Measurements from ENCODE around the gene ZNF816. TPM values are rescaled to one million over a fixed set of nuclear protein-coding genes. Genes with fewer than 3 reads are reported as not detected.
"Not testable (repeated sequence)": the region's sequence is repeated elsewhere in the genome, so short reads cannot be mapped to it uniquely, and the experiment has no call there.

Gene ZNF816
- total RNA-seq, 4 donors from 2014 or later: 6.0 to 150 (median 13.9) TPM

- TF ChIP-seq POLR2AphosphoS5 (IDR thresholded peaks at IDR 0.05) (no peak), EP300 (IDR thresholded peaks at IDR 0.05; ENCODE audit: low read depth) (no peak), POLR2A (IDR thresholded peaks at IDR 0.05) (no peak), CTCF (IDR thresholded peaks at IDR 0.05) (no peak)
Observed at GRCh38 chr19:52941941-52942385, 20.7 kb downstream of the ZNF816 start.

GRCh38 chr19:52941523-52941922 lies 21.2 kb downstream of the ZNF816 start:
- DNase-seq; H3K27me3 ChIP-seq; intact Hi-C loops (cut with DNase I; ENCODE audit: low total_unique reads); H3K36me3 ChIP-seq: not testable (repeated sequence)
- WGBS, 2 donors (ENCODE audit: low coverage in 1 of 2): 27 to 29% methylated on average over 2 of the region's 2 CpGs
- H3K4me1 ChIP-seq: peaks cover 12 to 61% (median 30%) of the 10 kb centered on the region in 4 donors
- peak overlapping the region; percentile 88 to 97 (median 94) for H3K27ac ChIP-seq
- H3K9me3 ChIP-seq: peaks cover 6 to 11% of the 10 kb centered on the region in 2 donors
- peak overlapping the region in 3 of 4 donors; percentile 74 to 98 (median 94) for H3K4me3 ChIP-seq
- in situ Hi-C loops (cut with MboI; ENCODE audit: low pct_ligation_motif_present in 1 of 4, low pct_unique_long_range_greater_than_20kb in 1 of 4, low sequenced_read_pairs in 3 of 4): loop anchor here in 1 of 4 donors (5.0 kb wide), 1 partner anchor 84 kb away; the partner anchor contains the start of gene ZNF468

More at GRCh38 chr19:52941941-52942385, 20.7 kb downstream of the ZNF816 start:
- H3K9me3 ChIP-seq: peaks cover 11 to 15% of the 10 kb centered on the region in 2 donors
- DNase-seq: peak; percentile 36
- peak overlapping the region; percentile 59 to 98 (median 84) for H3K4me3 ChIP-seq
- intact Hi-C loops (cut with DNase I; ENCODE audit: low total_unique reads) (no loop called here), in situ Hi-C loops (cut with MboI; ENCODE audit: low pct_ligation_motif_present in 1 of 4, low pct_unique_long_range_greater_than_20kb in 1 of 4, low sequenced_read_pairs in 3 of 4) (loop anchor here in 1 of 4 donors (5.0 kb wide), 1 partner anchor 85 kb away; the partner anchor contains the start of gene ZNF468)
- no peaks in the 10 kb centered on the region for H3K36me3 ChIP-seq
- 0% methylated on average over 2 to 26 of the region's 26 CpGs for WGBS, 2 donors (ENCODE audit: low coverage in 1 of 2)
- peak overlapping the region; percentile 88 to 97 (median 94) for H3K27ac ChIP-seq
- no peaks in the 10 kb centered on the region for H3K27me3 ChIP-seq
- H3K4me1 ChIP-seq: peaks cover 12 to 56% (median 27%) of the 10 kb centered on the region in 4 donors

GRCh38 chr19:52940905-52941304 lies 21.8 kb downstream of the ZNF816 start:
- Histone ChIP-seq H3K4me1 (peaks cover 12 to 64% (median 31%) of the 10 kb centered on the region in 4 donors), H3K4me3 (peak overlapping the region in 1 of 4 donors; percentile 74), H3K27ac (peak overlapping the region; percentile 88 to 97 (median 94))
- H3K36me3 ChIP-seq; DNase-seq; intact Hi-C loops (cut with DNase I; ENCODE audit: low total_unique reads); H3K27me3 ChIP-seq; H3K9me3 ChIP-seq: not testable (repeated sequence)
- in situ Hi-C loops (cut with MboI; ENCODE audit: low pct_ligation_motif_present in 1 of 4, low pct_unique_long_range_greater_than_20kb in 1 of 4, low sequenced_read_pairs in 3 of 4): loop anchor here in 1 of 4 donors (5.0 kb wide), 1 partner anchor 84 kb away; the partner anchor contains the start of gene ZNF468
- 56 to 66% methylated on average over 4 to 5 of the region's 5 CpGs for WGBS, 2 donors (ENCODE audit: low coverage in 1 of 2)

- in situ Hi-C loops (cut with MboI; ENCODE audit: low pct_ligation_motif_present in 1 of 4, low pct_unique_long_range_greater_than_20kb in 1 of 4, low sequenced_read_pairs in 3 of 4): no loop called here
- DNase-seq: no peak
- Histone ChIP-seq H3K4me3 (peak overlapping the region in 1 of 4 donors; percentile 11), H3K36me3 (peaks cover 0 to 3% (median 0%) of the 10 kb centered on the region in 4 donors), H3K9me3 (no peaks in the 10 kb centered on the region), H3K27ac (peak overlapping the region; percentile 77 to 87 (median 86)), H3K27me3 (no peaks in the 10 kb centered on the region), H3K4me1 (peaks cover 12 to 65% (median 35%) of the 10 kb centered on the region in 4 donors)
- intact Hi-C loops (cut with DNase I; ENCODE audit: low total_unique reads): no loop called here
- WGBS, 2 donors (ENCODE audit: low coverage in 1 of 2): 26 to 31% methylated on average over 5 of the region's 5 CpGs
- no peak for TF ChIP-seq EP300 (IDR thresholded peaks at IDR 0.05; ENCODE audit: low read depth)
Observed at GRCh38 chr19:52938761-52939160, 23.9 kb downstream of the ZNF816 start.

- H3K36me3 ChIP-seq: peaks cover 0 to 3% (median 0%) of the 10 kb centered on the region in 4 donors
- DNase-seq: no peak
- no peaks in the 10 kb centered on the region for H3K9me3 ChIP-seq
- no peaks in the 10 kb centered on the region for H3K27me3 ChIP-seq
- WGBS, 2 donors (ENCODE audit: low coverage in 1 of 2): 43 to 49% methylated on average over 1 to 7 of the region's 7 CpGs
- intact Hi-C loops (cut with DNase I; ENCODE audit: low total_unique reads) (no loop called here), in situ Hi-C loops (cut with MboI; ENCODE audit: low pct_ligation_motif_present in 1 of 4, low pct_unique_long_range_greater_than_20kb in 1 of 4, low sequenced_read_pairs in 3 of 4) (no loop called here)
- H3K4me3 ChIP-seq: no peak overlapping the region
- TF ChIP-seq CTCF (IDR thresholded peaks at IDR 0.05) (no peak), EP300 (IDR thresholded peaks at IDR 0.05; ENCODE audit: low read depth) (no peak), POLR2A (IDR thresholded peaks at IDR 0.05) (no peak), POLR2AphosphoS5 (IDR thresholded peaks at IDR 0.05) (no peak)
- peaks cover 4 to 55% (median 33%) of the 10 kb centered on the region in 4 donors for H3K4me1 ChIP-seq
- peak overlapping the region; percentile 77 to 87 (median 86) for H3K27ac ChIP-seq
Observed at GRCh38 chr19:52936954-52937325, 25.7 kb downstream of the ZNF816 start.
